Liver (tissue), 9 donors: ENCODE results near the gene GTPBP1. TPM values are rescaled to one million over a fixed set of nuclear protein-coding genes. Genes with fewer than 3 reads are reported as not detected.

Source experiments
- DNase-seq: peaks from one replicate; pipeline ENCODE4 v3.0.0-alpha.2; 2017; ENCODE audit warnings: low spot score
- H3K27ac ChIP-seq, 2 donors: one replicate each; pipeline ENCODE4 v1.7.0; 2013; ENCODE audit warnings: inconsistent platforms in 2 of 2, low read length in 2 of 2, control low read depth in 1 of 2, low read depth in 1 of 2, mild to moderate bottlenecking in 1 of 2
- H3K27me3 ChIP-seq, 4 donors: one replicate each; pipeline versions ENCODE4 v1.6.1 to v1.7.0; 2013; ENCODE audit warnings: low read length in 3 of 4, inconsistent platforms in 1 of 4, mild to moderate bottlenecking in 1 of 4, moderate library complexity in 1 of 4; ENCODE audit not compliant: control insufficient read depth in 4 of 4, insufficient read depth in 4 of 4
- H3K36me3 ChIP-seq, 4 donors: one replicate each; pipeline versions ENCODE4 v1.6.1 to v1.7.0; 2013; ENCODE audit warnings: low read length in 3 of 4, mild to moderate bottlenecking in 3 of 4, low read depth in 1 of 4, moderate library complexity in 1 of 4; ENCODE audit not compliant: control insufficient read depth in 4 of 4, insufficient read depth in 3 of 4
- H3K4me1 ChIP-seq, 4 donors: one replicate each; pipeline versions ENCODE4 v1.6.1 to v1.7.0; 2013; ENCODE audit warnings: low read length in 3 of 4, mild to moderate bottlenecking in 3 of 4, moderate library complexity in 1 of 4; ENCODE audit not compliant: control insufficient read depth in 4 of 4, insufficient read depth in 4 of 4
- H3K4me3 ChIP-seq, 3 donors: one replicate each; pipeline versions ENCODE4 v1.6.1 to v1.7.0; 2013; ENCODE audit warnings: low read length in 3 of 3, control low read depth in 1 of 3, low read depth in 1 of 3, mild to moderate bottlenecking in 1 of 3
- H3K9ac ChIP-seq, 2 donors: one replicate each; pipeline ENCODE4 v1.7.0; 2013; ENCODE audit warnings: low read length in 2 of 2, mild to moderate bottlenecking in 2 of 2, moderate library complexity in 2 of 2, control low read depth in 1 of 2, low read depth in 1 of 2
- H3K9me3 ChIP-seq, 4 donors: one replicate each; pipeline versions ENCODE4 v1.6.1 to v1.7.0; 2013; ENCODE audit warnings: low read length in 3 of 4; ENCODE audit not compliant: control insufficient read depth in 4 of 4
- EGR1 ChIP-seq, 2 donors: IDR thresholded peaks; 2 replicates each; pipeline ENCODE4 v1.6.1; 2016 to 2018; ENCODE audit warnings: antibody characterized with exemption in 2 of 2, low read depth in 2 of 2
- FOXA1 ChIP-seq: IDR thresholded peaks from 2 replicates; pipeline ENCODE4 v1.6.1; 2016; ENCODE audit warnings: antibody characterized with exemption
- FOXA2 ChIP-seq: IDR thresholded peaks from 2 replicates; pipeline ENCODE4 v1.6.1; 2016; ENCODE audit warnings: antibody characterized with exemption
- GABPA ChIP-seq, 2 donors: IDR thresholded peaks in 1 of 2; conservative IDR thresholded peaks in 1 of 2; 2 replicates each; pipeline ENCODE4 v1.6.1; 2016; ENCODE audit warnings: antibody characterized with exemption in 2 of 2, mild to moderate bottlenecking in 1 of 2, moderate library complexity in 1 of 2
- HNF4A ChIP-seq, 2 donors: conservative IDR thresholded peaks; 2 replicates each; pipeline ENCODE4 v1.6.1; 2016; ENCODE audit warnings: antibody characterized with exemption in 2 of 2, mild to moderate bottlenecking in 2 of 2
- HNF4G ChIP-seq: IDR thresholded peaks from 2 replicates; pipeline ENCODE4 v1.6.1; 2016; ENCODE audit warnings: antibody characterized with exemption
- JUND ChIP-seq, 2 donors: IDR thresholded peaks; 2 replicates each; pipeline ENCODE4 v1.6.1; 2016; ENCODE audit warnings: antibody characterized with exemption in 2 of 2
- NR2F2 ChIP-seq: IDR thresholded peaks from 2 replicates; pipeline ENCODE4 v1.6.1; 2016; ENCODE audit warnings: antibody characterized with exemption
- RAD21 ChIP-seq, 2 donors: IDR thresholded peaks; 2 replicates each; pipeline ENCODE4 v1.6.1; 2016; ENCODE audit warnings: antibody characterized with exemption in 2 of 2, mild to moderate bottlenecking in 2 of 2
- RXRA ChIP-seq, 2 donors: IDR thresholded peaks; 2 replicates each; pipeline ENCODE4 v1.6.1; 2017 to 2018; ENCODE audit warnings: antibody characterized with exemption in 2 of 2, mild to moderate bottlenecking in 1 of 2
- SP1 ChIP-seq: IDR thresholded peaks from 2 replicates; pipeline ENCODE4 v1.6.1; 2018; ENCODE audit warnings: antibody characterized with exemption, mild to moderate bottlenecking
- TAF1 ChIP-seq: conservative IDR thresholded peaks from 2 replicates; pipeline ENCODE4 v1.6.1; 2016; ENCODE audit warnings: antibody characterized with exemption, mild to moderate bottlenecking
- YY1 ChIP-seq: IDR thresholded peaks from 2 replicates; pipeline ENCODE4 v1.6.1; 2016; ENCODE audit warnings: antibody characterized with exemption, mild to moderate bottlenecking
- WGBS: extraction: QIAGEN DNeasy Blood & Tissue Kit; methylation state at CpG from one replicate; pipeline ENCODE4 v1.1.7; 2013; 5-methylcytosine and 5-hydroxymethylcytosine counted together
- polyA plus RNA-seq, 2 donors: library from polyadenylated mRNA; stranded (reverse) in 1 of 2; unstranded in 1 of 2; fragments of 200-250 nt in 1 of 2; fragments of >200 nt in 1 of 2; fragmentation: Nextera tagmentation in 1 of 2; extraction: Ambion mirVana in 1 of 2; gene quantifications; one replicate each; pipeline versions ENCODE4 v1.2.1 to v1.2.3, GENCODE V29; 2013 to 2015
- total RNA-seq, 2 donors: library from RNA; depleted of rRNA; stranded (reverse); fragments of >200 nt; gene quantifications; one replicate each; pipeline ENCODE4 v1.2.3, GENCODE V29; 2014
- TF ChIP-seq, protein P1 (sequence below): fragments of 150-350 bp; IDR thresholded peaks from 2 replicates; pipeline ENCODE4 v1.5.1; 2017; ENCODE audit warnings: improper control_type of control experiment, low read depth, low read length; ENCODE audit not compliant: missing input control
- TF ChIP-seq, protein P2 (sequence below): IDR thresholded peaks from 2 replicates; pipeline ENCODE4 v1.6.1; 2016; ENCODE audit warnings: antibody characterized with exemption
- TF ChIP-seq, protein P3 (sequence below): IDR thresholded peaks from 2 replicates; pipeline ENCODE4 v1.6.1; 2016; ENCODE audit warnings: antibody characterized with exemption, mild to moderate bottlenecking
- TF ChIP-seq, protein P4 (sequence below): IDR thresholded peaks from 2 replicates; pipeline ENCODE4 v1.6.1; 2016; ENCODE audit warnings: antibody characterized with exemption
- donor health status: healthy.
- donor health status: healthy.
- donor health status: healthy.
- donor health status: healthy.
- donor health status: healthy.

Gene GTPBP1
- total and polyA plus RNA-seq, 4 donors, result 5.3 to 56.3 (median 16.1) TPM

DNA sequence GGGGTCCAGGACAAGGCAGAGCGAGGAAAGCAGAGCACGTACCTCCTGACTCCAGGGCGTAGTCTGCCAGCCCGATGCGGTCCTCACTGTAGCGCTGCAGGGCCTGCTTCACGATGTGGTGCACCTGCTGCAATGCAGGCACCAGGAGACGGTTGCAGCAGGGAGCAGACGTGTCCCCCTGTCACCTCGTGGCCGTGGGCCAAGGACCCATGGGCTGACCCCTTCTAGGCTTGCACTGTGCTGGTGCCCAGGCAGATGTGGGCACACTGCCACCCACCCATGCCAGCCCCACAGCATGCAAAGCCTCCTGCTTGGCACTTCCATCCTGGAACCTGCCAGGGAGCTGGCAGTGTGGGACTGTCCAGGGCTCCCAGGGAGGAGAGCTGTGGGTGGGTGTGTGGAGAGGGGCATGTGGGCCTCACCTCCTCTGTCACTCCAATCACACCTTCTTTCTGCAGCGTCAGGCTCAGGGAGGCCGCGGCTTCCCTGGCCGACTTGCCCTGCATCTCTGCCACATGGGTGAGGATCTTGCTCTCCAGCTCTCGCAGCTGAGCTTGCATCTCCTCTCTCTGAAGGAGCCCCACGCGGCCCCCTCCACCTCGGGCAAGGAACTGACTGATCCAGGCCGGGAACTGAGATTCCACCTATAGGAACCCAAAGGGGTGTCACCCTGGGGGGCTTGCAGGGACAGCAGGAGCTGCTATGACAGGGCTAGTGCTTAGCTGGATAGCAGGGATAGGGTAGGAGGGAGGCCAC is 33.7 kb downstream of the GTPBP1 start:
- 90% methylated on average over 20 of the region's 20 CpGs for WGBS
- H3K4me3 ChIP-seq, result no peak overlapping the region
- no peak overlapping the region for H3K27ac ChIP-seq
- no peak for DNase-seq
- peaks cover 50 to 91% (median 67%) of the 10 kb centered on the region in 4 donors for H3K36me3 ChIP-seq
- no peak for TF ChIP-seq HNF4G
- TF ChIP-seq RXRA (IDR thresholded peaks at IDR 0.05), result no peak
- TF ChIP-seq SP1, result no peak
- TF ChIP-seq YY1, result no peak
- no peak for TF ChIP-seq JUND (IDR thresholded peaks at IDR 0.05)
- TF ChIP-seq NR2F2, result no peak
- TF ChIP-seq, protein P1, sequence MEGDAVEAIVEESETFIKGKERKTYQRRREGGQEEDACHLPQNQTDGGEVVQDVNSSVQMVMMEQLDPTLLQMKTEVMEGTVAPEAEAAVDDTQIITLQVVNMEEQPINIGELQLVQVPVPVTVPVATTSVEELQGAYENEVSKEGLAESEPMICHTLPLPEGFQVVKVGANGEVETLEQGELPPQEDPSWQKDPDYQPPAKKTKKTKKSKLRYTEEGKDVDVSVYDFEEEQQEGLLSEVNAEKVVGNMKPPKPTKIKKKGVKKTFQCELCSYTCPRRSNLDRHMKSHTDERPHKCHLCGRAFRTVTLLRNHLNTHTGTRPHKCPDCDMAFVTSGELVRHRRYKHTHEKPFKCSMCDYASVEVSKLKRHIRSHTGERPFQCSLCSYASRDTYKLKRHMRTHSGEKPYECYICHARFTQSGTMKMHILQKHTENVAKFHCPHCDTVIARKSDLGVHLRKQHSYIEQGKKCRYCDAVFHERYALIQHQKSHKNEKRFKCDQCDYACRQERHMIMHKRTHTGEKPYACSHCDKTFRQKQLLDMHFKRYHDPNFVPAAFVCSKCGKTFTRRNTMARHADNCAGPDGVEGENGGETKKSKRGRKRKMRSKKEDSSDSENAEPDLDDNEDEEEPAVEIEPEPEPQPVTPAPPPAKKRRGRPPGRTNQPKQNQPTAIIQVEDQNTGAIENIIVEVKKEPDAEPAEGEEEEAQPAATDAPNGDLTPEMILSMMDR, result no peak
- TF ChIP-seq, protein P2, sequence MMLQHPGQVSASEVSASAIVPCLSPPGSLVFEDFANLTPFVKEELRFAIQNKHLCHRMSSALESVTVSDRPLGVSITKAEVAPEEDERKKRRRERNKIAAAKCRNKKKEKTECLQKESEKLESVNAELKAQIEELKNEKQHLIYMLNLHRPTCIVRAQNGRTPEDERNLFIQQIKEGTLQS, result no peak
- TF ChIP-seq RAD21 (IDR thresholded peaks at IDR 0.05), result no peak
- no peak for TF ChIP-seq HNF4A (conservative IDR thresholded peaks at IDR 0.05)
- TF ChIP-seq, protein P3, sequence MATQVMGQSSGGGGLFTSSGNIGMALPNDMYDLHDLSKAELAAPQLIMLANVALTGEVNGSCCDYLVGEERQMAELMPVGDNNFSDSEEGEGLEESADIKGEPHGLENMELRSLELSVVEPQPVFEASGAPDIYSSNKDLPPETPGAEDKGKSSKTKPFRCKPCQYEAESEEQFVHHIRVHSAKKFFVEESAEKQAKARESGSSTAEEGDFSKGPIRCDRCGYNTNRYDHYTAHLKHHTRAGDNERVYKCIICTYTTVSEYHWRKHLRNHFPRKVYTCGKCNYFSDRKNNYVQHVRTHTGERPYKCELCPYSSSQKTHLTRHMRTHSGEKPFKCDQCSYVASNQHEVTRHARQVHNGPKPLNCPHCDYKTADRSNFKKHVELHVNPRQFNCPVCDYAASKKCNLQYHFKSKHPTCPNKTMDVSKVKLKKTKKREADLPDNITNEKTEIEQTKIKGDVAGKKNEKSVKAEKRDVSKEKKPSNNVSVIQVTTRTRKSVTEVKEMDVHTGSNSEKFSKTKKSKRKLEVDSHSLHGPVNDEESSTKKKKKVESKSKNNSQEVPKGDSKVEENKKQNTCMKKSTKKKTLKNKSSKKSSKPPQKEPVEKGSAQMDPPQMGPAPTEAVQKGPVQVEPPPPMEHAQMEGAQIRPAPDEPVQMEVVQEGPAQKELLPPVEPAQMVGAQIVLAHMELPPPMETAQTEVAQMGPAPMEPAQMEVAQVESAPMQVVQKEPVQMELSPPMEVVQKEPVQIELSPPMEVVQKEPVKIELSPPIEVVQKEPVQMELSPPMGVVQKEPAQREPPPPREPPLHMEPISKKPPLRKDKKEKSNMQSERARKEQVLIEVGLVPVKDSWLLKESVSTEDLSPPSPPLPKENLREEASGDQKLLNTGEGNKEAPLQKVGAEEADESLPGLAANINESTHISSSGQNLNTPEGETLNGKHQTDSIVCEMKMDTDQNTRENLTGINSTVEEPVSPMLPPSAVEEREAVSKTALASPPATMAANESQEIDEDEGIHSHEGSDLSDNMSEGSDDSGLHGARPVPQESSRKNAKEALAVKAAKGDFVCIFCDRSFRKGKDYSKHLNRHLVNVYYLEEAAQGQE, result no peak
- no peak overlapping the region for H3K9ac ChIP-seq
- no peaks in the 10 kb centered on the region for H3K27me3 ChIP-seq
- peaks cover 9 to 32% (median 21%) of the 10 kb centered on the region in 4 donors for H3K4me1 ChIP-seq
- H3K9me3 ChIP-seq, result no peaks in the 10 kb centered on the region

DNA sequence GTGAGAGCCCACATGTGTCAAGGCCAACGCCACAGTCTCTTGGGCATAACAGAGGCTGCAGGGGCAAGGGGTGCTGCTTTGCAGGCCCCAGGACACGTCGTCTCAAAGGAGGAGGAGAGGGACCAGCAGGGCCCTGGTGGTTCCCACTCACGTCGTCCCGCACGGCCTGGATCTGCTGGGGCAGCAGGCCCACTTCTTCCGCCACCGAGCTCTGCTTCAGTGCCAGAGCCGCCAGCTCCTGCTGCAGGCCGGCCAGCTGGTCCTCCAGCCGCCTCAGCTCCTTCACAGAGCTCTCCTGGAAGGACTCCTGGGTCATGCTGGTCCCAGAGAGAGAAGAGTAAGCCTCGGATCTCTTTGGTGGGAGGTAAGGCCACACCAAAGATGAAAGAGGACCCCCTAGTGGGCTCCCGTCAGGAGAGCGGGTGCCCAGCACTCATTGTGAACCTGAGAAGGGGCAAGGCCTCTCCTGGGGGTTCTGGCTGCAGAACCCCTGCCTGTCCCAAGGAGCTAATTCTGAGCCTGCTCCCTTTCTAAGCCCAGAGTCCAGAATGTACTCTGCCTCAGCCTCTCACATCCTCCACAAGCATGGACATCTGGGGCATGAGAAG is 34.5 kb downstream of the GTPBP1 start:
- H3K9ac ChIP-seq, result no peak overlapping the region
- no peak overlapping the region for H3K4me3 ChIP-seq
- H3K27me3 ChIP-seq, result no peaks in the 10 kb centered on the region
- 91% methylated on average over 15 of the region's 15 CpGs for WGBS
- H3K9me3 ChIP-seq, result no peaks in the 10 kb centered on the region
- TF ChIP-seq FOXA2, result no peak
- no peak for TF ChIP-seq HNF4G
- no peak for TF ChIP-seq RXRA (IDR thresholded peaks at IDR 0.05)
- TF ChIP-seq, protein P1, result no peak
- no peak for TF ChIP-seq RAD21 (IDR thresholded peaks at IDR 0.05)
- TF ChIP-seq SP1, result no peak
- TF ChIP-seq NR2F2, result no peak
- no peak for TF ChIP-seq TAF1
- TF ChIP-seq, protein P4, sequence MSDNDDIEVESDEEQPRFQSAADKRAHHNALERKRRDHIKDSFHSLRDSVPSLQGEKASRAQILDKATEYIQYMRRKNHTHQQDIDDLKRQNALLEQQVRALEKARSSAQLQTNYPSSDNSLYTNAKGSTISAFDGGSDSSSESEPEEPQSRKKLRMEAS, result no peak
- TF ChIP-seq JUND (IDR thresholded peaks at IDR 0.05), result no peak
- no peak for TF ChIP-seq FOXA1
- TF ChIP-seq, protein P3, result no peak
- TF ChIP-seq EGR1 (IDR thresholded peaks at IDR 0.05; ENCODE audit: low read depth in 2 of 2), result no peak
- TF ChIP-seq, protein P2, result no peak
- TF ChIP-seq GABPA (IDR thresholded peaks at IDR 0.05 in 1 of 2, conservative IDR thresholded peaks at IDR 0.05 in 1 of 2), result no peak
- TF ChIP-seq YY1, result no peak
- peaks cover 51 to 97% (median 72%) of the 10 kb centered on the region in 4 donors for H3K36me3 ChIP-seq
- peaks cover 8 to 25% (median 17%) of the 10 kb centered on the region in 4 donors for H3K4me1 ChIP-seq
- no peak for DNase-seq
- H3K27ac ChIP-seq, result no peak overlapping the region
